HG03108 (cell line): Measurements from ENCODE around the gene NPAT.
A peak's percentile ranks its signal among the peaks of the same experiment; 100 is the strongest.
"Not testable (repeated sequence)": the region's sequence is repeated elsewhere in the genome, so short reads cannot be mapped to it uniquely, and the experiment has no call there.

Experiments
- ATAC-seq: cut with Tn5 transposase; IDR thresholded peaks from one replicate; pipeline ENCODE4 v1.9.1; 2021; ENCODE audit warnings: moderate library complexity; ENCODE audit not compliant: unreplicated experiment

NPAT gene

GRCh38 chr11:108162878-108163277 is 59.6 kb downstream of the NPAT start:
- not testable (repeated sequence) for ATAC-seq

GRCh38 chr11:108160970-108161566 is 61.4 kb downstream of the NPAT start:
- peak; percentile 98 for ATAC-seq

DNA sequence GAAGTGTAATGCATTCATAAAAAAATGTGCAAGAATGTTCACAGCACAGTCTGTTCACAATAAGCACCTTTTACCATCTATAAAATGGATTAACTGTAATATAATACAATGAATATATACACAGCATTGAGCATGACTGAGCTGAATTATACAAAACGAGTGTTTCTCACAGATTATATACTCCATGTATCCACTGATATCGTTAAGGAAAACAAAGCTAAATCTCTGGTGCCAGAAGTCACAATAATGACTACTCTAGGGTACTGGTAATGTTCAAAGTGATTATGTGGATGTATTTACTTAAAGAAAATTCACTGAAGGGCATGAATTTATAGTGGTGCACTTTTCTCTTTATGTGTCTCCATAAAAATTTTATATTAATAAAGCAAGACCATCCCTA is 67.8 kb downstream of the NPAT start:
- ATAC-seq: no peak

- no peak for ATAC-seq
These were observed 73.9 kb downstream of the NPAT start for GRCh38 chr11:108148556-108148955.

DNA sequence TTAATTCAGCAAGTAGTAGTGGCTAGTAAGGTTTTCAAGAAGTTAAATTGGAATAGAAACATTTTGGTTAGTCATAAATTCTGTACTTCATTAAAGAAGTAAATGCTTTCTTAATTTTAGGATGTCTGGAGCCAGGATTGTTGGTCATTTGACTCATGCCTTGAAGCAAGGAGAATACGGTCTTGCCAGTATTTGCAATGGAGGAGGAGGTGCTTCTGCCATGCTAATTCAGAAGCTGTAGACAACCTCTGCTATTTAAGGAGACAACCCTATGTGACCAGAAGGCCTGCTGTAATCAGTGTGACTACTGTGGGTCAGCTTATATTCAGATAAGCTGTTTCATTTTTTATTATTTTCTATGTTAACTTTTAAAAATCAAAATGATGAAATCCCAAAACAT is 75.3 kb downstream of the NPAT start:
- no peak for ATAC-seq

DNA sequence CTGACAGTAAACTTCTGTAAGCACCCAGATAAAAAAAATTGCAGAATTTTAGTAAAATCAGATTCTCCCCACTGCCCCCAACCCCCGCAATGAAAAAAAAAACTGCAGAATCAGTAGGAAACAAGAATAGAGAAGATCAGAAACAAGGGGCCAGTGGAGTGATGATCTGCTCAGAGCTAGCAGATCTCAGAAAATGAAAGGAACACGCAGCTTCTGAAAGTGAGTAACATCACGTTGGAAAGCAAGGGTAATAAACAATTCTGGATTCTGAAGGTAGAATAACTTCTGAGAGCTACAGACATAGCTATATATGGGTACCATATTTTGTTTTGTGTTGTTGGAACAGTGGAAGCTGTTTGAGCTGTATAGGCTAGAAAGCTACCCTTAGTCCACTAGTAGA is 77.8 kb downstream of the NPAT start:
- ATAC-seq: no peak

DNA sequence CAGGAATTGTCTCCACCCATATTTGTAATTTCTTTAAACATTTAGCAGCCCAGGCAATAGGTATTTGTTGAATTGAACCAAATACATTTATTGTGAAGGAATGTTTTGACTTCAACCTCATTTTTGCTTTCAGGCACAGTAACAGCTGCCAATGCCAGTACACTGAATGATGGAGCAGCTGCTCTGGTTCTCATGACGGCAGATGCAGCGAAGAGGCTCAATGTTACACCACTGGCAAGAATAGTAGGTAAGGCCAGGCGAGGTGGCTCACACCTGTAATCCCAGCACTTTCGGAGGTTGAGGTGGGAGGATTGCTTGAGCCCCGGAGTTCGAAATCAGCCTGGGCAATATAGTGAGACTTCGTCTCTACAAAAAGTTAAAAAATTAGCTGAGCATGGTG is 80.1 kb downstream of the NPAT start:
- no peak for ATAC-seq

GRCh38 chr11:108137212-108137611 is 85.2 kb downstream of the NPAT start:
- ATAC-seq: no peak

- peak; percentile 50 for ATAC-seq
These were observed 86.4 kb downstream of the NPAT start for GRCh38 chr11:108135845-108136544.

- not testable (repeated sequence) for ATAC-seq
These were observed 89.4 kb downstream of the NPAT start for GRCh38 chr11:108132993-108133538.

GRCh38 chr11:108131993-108132392 is 90.4 kb downstream of the NPAT start:
- ATAC-seq: no peak

- ATAC-seq: no peak
These were observed 93.7 kb downstream of the NPAT start for GRCh38 chr11:108128772-108129171.

DNA sequence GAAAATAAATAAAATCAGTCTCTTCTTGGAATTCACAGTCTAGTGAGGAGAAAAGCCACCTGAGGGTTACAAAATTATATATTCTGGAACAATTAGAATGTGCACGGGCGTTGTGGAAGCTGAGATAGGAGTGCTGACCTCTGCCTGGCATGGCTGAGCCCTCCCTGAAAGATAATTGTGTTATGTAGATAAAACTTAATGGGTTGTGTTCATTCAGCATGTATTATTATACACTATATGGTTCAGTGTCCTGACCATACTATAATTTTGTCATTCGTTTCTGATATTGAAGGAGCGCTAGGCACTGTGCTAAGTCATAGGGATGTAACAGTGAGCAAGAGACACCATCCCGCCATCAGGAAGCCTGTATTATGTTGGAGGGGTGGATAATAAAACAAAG is 97.3 kb downstream of the NPAT start:
- ATAC-seq: no peak

DNA sequence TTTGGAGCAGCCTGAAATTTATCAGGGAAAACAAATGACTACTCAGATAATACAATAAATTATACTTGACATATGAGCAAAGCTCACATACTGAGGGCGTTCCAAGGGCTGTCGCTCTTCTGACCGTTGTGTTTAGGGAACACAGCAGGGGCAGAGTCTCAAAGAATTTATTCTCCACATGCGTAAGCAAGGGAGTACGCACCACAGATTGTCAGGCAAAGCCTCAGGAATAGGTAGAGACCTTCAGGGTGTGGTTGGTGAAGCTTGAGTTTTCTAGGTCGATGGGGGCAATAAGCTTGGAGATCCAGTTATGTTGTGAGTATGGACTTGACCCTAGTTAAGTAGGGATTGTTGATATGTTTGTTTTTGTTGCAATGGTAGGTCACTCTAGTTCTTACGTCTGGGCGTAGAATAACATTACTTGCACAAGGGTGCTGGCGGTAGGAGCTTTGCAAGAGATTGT is 100.2 kb downstream of the NPAT start:
- ATAC-seq: no peak

GRCh38 chr11:108121274-108122155 is 100.9 kb downstream of the NPAT start, which contains the start of gene ACAT1:
ACAT1 (plus strand) TSS chr11:108121567; CDS start chr11:108121607, 40 bp downstream.
- peak; percentile 98 for ATAC-seq

GRCh38 chr11:108120936-108121273 is 101.5 kb downstream of the NPAT start:
- ATAC-seq: not testable (repeated sequence)

- ATAC-seq: no peak
These were observed 104.6 kb downstream of the NPAT start for GRCh38 chr11:108117746-108118371.

GRCh38 chr11:108115500-108116140 is 106.8 kb downstream of the NPAT start:
- ATAC-seq: no peak

DNA sequence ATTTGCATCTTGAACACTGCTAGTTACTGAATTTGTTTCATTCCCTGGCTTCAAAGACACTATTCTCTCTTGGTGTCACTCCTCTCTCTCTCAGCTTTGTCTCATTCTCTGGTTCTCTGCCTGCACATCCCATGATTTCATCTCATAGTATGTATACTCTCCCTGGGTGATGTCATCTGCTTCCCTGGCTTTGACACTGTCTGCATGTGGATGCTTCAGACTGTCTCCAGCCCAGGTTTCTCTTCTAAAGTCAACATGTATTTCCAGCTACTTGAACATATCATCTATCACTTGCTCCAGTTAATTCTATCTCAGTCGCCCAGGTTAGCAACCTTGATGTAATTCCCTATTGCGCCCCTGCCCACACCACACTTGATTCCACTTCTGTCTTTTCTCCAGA is 110.4 kb downstream of the NPAT start:
- ATAC-seq: no peak

DNA sequence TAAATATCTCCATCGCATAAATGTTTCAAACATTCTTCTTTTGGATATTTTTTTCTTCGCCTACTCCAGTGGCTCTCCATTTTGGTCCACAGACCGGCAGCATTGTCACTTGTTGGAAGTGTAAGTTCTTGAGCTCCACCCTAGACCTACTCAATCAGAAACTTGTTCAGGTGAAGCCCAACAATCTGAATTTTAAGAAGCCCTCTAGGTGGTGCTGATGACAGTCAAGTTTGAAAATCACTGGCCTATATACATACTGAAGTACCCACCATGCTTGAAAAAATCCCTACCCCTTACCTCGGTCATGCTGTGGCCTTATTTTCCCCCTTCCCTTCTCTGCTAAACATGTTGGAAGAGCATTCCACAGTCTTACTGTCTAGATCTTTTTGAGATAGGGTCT is 111.3 kb downstream of the NPAT start:
- ATAC-seq: no peak
